Ecto neural progenitor cell (in vitro differentiated cells): ENCODE measurements around the gene CAMSAP3.

Source experiments
- DNase-seq: peaks from one replicate; pipeline ENCODE4 v3.0.0-alpha.2; 2018; ENCODE audit warnings: low spot score

CAMSAP3 gene, protein sequence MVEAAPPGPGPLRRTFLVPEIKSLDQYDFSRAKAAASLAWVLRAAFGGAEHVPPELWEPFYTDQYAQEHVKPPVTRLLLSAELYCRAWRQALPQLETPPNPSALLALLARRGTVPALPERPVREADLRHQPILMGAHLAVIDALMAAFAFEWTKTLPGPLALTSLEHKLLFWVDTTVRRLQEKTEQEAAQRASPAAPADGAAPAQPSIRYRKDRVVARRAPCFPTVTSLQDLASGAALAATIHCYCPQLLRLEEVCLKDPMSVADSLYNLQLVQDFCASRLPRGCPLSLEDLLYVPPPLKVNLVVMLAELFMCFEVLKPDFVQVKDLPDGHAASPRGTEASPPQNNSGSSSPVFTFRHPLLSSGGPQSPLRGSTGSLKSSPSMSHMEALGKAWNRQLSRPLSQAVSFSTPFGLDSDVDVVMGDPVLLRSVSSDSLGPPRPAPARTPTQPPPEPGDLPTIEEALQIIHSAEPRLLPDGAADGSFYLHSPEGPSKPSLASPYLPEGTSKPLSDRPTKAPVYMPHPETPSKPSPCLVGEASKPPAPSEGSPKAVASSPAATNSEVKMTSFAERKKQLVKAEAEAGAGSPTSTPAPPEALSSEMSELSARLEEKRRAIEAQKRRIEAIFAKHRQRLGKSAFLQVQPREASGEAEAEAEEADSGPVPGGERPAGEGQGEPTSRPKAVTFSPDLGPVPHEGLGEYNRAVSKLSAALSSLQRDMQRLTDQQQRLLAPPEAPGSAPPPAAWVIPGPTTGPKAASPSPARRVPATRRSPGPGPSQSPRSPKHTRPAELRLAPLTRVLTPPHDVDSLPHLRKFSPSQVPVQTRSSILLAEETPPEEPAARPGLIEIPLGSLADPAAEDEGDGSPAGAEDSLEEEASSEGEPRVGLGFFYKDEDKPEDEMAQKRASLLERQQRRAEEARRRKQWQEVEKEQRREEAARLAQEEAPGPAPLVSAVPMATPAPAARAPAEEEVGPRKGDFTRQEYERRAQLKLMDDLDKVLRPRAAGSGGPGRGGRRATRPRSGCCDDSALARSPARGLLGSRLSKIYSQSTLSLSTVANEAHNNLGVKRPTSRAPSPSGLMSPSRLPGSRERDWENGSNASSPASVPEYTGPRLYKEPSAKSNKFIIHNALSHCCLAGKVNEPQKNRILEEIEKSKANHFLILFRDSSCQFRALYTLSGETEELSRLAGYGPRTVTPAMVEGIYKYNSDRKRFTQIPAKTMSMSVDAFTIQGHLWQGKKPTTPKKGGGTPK

DNA sequence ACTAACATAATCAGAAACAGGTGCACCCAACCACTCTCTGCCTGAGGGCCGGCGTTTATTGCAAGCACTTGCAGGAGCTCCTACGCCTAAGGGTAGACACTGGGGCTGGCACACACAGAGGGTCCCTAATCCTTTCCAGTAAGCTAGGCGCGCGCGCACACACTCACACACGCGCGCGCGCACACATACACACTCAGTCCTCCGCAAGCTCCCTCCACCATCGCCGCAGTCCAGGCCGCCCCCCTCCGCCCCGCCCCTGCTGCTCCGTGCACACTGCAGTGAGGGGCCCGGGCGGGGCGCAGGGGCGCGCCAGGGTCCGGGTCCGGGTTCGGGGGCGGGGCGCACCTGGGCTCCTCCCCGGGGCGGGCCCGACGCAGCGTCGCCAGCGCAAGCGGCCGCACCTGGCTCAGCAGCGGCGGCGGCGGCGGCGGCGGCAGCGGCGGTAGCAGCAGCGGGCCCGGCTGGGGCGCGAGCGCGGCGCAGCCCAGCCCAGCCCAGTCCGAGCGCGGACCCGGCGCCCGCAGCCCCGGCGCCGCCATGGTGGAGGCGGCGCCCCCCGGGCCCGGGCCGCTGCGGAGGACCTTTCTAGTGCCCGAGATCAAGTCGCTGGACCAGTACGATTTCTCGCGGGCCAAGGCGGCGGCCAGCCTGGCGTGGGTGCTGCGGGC is at the start of gene CAMSAP3:
Gene CAMSAP3 (plus strand): TSS at position 398 of the 668 bp plus-strand sequence. CDS start 140 bp downstream, at position 538.
- peak; percentile 87 for DNase-seq

- DNase-seq: no peak
Observed at GRCh38 chr19:7545904-7546303, 49.8 kb upstream of the CAMSAP3 start.

DNA sequence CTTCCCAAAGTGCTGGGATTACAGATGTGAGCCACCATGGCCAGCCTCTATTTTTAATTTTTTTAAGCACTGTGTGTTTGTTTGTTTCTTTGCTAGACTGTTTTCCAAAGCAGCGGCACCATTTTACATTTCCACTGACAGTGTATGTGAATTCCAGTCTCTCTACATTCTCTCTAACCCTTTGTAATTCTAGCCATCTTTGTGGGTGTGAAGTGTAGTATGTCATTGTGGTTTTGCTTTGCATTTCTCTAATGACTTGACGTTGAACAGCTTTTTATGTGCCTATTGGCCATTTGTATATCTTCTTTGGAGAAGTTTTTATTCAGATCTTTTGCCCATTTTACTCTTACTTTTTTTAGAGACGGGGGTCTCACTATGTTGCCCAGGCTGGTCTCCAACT is 48.5 kb upstream of the CAMSAP3 start:
- no peak for DNase-seq

- DNase-seq: no peak
Observed at GRCh38 chr19:7549429-7550148, 46.1 kb upstream of the CAMSAP3 start.

DNA sequence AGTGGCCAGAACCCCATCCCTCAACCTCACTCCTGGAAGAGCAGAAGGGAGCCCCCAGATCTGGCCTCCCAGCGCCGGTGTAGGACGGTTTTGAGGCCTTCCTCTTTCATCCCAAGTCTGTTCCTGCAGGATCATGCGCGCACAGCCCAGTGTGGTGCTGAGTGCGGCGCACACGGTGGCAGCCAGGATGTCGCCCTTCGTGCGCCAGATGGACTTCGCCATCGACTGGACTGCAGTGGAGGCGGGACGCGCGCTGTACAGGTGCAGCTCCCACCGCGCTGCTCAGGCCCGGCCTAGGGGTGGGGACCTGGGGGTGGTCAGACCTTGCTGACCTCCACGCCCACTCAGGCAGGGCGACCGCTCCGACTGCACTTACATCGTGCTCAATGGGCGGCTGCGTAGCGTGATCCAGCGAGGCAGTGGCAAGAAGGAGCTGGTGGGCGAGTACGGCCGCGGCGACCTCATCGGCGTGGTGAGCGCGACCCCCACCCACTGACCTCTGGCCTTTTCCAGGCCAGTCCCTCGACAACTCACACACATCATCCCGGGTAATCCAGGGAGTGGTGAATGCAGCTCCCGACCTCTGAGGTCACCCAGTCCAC is 45.4 kb upstream of the CAMSAP3 start:
- DNase-seq: peak; percentile 58

GRCh38 chr19:7550987-7551761 is 44.5 kb upstream of the CAMSAP3 start:
- peak; percentile 92 for DNase-seq

DNA sequence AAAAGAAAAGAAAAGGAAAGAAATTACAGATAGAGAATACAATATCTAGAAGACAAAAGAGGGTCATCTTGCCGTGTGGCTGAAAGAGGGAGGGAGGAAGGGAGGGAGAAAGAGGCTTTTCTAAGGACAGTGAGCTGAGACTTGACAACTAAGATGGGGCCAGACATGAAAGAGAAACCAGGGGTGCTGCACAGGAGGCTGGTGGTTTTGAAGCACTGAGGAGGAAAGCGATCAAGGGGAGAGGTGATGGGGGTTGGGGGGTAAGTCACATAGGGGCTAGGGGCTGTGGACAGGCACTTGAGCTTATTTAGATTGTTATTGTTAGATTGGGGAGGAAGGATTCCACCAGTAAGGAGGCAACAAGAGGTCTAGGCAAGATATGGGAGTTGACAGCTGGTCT is 42.9 kb upstream of the CAMSAP3 start:
- no peak for DNase-seq

DNA sequence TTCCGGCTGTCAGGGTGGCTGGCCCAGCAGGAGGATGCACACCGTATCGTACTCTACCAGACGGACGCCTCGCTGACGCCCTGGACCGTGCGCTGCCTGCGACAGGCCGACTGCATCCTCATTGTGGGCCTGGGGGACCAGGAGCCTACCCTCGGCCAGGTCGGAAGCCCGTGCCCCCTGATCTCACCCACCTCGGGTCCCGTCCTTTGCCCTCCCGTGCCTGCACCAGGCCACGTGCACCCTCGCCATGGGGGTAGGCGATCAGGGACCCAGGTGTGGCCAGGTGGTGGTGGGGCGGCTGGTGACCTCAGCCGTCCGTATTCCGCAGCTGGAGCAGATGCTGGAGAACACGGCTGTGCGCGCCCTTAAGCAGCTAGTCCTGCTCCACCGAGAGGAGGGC is 41.1 kb upstream of the CAMSAP3 start:
- no peak for DNase-seq

- DNase-seq: peak; percentile 83
Observed at GRCh38 chr19:7554990-7555864, 40.4 kb upstream of the CAMSAP3 start.

DNA sequence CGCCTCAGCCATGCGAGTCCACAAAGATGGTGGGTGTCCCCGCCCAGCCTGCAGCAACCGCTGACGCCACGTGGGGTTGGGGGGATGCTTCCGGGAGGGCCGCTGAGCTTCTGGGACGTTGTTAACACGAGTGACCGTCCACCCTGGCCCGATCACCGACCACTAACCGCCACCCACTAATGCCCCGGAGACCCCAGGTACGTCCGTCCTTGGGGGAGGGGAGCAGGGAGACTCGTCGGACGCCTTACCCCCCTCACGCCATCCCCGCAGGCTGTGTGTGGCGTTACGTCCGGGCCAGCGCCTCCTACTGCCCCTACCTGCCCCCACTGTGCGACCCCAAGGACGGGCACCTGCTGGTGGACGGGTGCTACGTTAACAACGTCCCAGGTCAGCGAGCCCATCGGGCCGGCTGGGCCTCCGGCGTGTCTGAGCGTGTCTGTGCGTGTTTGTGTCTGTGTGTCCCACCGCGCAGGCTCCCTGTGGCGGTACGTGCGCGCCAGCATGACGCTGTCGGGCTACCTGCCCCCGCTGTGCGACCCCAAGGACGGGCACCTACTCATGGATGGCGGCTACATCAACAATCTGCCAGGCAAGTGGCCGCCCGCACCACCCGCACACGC is 38.9 kb upstream of the CAMSAP3 start:
- no peak for DNase-seq

GRCh38 chr19:7558667-7559066 is 37.0 kb upstream of the CAMSAP3 start:
- no peak for DNase-seq

DNA sequence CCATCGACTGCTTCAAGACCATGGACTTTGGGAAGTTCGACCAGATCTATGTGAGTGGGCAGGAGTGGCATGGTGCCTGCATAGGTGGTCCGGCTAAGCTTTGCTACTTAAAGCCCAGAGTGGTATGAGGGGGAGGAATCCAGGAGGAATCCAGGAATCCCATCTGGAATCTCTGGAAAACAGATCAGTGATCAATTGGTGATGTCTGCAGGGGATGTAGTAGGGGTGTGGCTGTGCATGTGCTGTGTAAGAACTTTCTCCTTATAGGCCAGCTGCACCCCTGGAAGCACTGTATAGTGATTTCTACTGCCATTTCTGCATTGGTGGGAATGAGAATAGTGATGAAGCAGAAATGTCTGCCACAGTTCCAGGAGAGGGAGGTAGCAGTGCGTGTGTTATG is 36.6 kb upstream of the CAMSAP3 start:
- DNase-seq: no peak

DNA sequence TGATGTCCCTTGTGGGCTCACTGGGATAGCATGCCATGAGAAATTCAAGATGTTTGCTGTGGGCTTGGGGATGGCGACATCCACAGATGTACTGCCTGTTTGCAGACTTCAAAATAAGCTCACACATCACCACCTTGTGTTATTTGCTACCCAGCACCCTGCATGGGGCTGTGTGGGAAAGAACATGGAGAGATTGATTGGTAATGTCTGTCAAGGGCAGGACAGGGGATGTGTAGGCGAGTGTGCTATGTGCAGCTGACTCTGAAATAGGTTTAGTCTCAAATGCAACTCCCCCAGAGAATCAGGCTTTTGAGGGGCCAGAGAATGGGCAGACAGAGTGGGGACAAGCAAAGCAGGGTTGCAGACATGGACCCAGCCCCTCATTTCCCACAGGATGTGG is 35.4 kb upstream of the CAMSAP3 start:
- DNase-seq: no peak

DNA sequence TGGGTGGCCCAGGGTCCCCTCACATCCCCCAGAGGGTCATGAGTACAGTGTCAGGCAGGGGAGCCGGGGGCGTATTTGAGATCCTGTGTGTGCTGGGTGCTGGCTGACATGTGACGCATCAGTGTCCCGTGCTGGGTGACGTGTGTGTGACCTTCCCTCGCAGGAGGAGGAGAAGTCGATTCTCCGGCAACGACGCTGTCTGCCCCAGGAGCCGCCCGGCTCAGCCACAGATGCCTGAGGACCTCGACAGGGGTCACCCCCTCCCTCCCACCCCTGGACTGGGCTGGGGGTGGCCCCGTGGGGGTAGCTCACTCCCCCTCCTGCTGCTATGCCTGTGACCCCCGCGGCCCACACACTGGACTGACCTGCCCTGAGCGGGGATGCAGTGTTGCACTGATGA is 34.3 kb upstream of the CAMSAP3 start:
- DNase-seq: no peak

DNA sequence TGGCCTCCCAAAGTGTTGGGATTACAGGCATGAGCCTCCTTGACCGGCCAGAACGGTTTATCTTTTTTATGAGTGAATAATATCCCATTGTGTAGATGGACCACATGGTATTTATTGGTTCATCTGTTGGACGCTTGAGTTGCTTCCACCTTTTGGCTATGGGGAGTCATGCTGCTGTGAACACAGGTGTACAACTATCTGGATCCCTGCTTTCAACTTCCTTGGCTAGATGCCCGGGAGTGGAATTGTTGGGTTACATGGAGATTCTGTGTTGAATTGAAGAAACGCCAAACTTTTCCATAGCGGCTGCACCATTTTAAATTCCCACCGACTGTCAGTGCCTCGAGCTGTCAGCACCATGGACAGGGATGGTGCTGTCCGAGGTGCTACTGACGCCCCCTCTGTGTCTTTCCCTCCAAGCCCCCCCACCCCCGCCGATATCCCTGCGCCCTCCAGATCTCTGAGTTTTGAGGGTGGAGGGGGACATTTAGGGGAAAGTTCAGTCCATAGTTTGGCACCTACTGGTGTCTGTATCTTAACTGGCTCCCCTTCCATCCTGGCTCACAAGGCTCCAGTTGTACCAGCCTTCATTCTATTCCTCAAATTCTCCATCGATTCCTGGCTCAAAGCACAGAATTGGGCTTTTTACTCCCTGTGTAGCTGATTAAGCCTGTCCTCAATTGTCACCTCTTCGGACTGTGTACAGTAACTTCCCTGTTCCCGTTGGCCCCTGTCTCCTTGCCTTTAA is 32.8 kb upstream of the CAMSAP3 start:
- DNase-seq: peak; percentile 58

GRCh38 chr19:7564866-7565265 is 30.8 kb upstream of the CAMSAP3 start:
- DNase-seq: no peak

GRCh38 chr19:7565332-7565731 is 30.3 kb upstream of the CAMSAP3 start:
- DNase-seq: no peak

GRCh38 chr19:7570761-7571160 is 24.9 kb upstream of the CAMSAP3 start:
- DNase-seq: no peak
